ENCODE measurements around the gene ATRN. TPM values are rescaled to one million over a fixed set of nuclear protein-coding genes. Genes with fewer than 3 reads are reported as not detected.

ATRN gene
- total RNA-seq, 1 donor from 2014 or later: 21.4 TPM

DNA sequence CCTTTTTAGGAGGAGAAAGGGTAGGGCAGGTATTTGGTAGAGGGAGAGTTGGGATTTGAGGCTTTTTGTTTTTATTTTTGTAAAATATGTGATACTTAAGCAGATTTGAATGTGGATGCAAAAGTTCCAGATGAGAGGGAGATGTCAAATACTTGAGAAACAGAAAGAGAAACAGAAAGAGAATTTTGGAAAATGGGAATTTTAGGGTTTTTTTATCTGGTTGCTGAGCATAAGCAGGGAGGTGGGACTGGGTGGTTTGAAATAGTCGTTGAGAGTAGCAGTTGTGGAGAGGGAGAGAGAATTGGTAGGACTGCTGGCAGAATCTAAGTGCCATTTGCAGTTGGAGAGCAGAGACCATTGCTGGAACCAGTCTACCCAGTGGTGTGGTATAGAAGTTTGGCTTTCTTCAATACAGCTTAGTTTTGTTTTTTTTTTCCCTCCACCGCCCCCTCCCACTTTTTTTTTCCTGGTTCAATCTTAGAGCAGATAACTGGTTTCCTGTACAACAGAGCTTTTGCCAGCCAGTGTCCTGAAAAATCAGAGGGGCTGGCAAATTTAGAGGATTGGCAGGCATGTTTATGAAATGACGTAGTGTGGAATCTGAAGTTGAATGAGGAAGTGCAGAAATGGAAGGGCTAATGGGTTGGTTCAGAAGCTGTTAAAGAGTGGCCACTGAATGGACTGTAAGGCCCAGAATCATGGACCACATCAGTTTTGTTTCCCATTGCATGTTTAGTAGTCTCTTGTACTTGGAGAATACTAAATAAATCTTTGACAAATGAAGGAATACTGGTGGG lies 68.7 kb downstream of the ATRN start:
- Histone ChIP-seq H3K4me3 (ENCODE audit: low read length in 3 of 3) (no peak overlapping the region), H3K9ac (ENCODE audit: low read depth in 1 of 3, low read length in 3 of 3) (no peak overlapping the region), H3K27me3 (ENCODE audit: control insufficient read depth in 3 of 3, insufficient read depth in 3 of 3, low read length in 3 of 3) (no peaks in the 10 kb centered on the region), H3K36me3 (ENCODE audit: control insufficient read depth in 3 of 3, insufficient read depth in 3 of 3, low read length in 3 of 3) (peaks cover 0 to 11% (median 1%) of the 10 kb centered on the region in 3 donors), H3K9me3 (ENCODE audit: control insufficient read depth in 3 of 3, low read length in 3 of 3) (no peaks in the 10 kb centered on the region), H3K4me1 (ENCODE audit: control insufficient read depth in 3 of 3, insufficient read depth in 3 of 3, low read length in 3 of 3) (no peaks in the 10 kb centered on the region), H3K27ac (ENCODE audit: low read depth, low read length) (no peak overlapping the region)

DNA sequence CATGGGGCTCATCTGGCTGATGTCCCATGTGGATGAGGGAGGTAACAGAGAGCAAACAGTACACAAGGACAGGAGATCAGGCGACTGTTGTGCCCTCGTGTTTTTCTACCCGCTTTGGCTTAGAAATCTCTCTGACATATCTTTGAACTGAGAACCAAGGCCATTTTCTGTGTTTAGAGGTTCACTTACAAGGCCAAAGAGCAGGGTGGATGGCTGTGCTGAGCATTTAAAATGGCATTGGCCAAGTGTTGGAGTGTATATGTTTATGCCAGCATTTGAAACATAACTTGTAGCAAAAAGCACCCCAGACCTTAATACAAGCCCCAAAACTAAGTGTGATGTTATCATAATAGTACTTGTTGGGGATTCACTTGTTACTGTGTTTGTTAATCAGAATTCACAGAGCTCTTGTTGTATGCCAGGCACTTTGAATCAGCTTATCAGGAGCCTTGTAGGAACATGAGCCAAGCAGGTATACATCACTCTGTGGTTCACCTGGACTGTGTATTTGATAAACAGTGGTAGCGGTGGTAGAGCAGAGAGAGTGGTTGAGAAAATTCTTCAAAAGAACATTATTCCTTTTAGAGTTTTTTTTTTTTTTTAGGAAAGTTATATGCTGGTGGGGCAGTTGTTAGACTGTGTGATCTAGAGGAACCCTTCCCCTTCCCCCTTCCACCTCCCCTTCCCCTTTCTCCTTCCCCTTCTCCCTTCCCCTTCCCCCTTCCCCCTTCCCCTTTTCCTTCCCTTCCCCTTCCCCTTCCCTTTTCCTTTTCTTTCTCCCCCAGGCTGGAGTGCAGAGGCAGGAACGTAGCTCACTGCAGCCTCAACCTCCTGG lies 71.3 kb downstream of the ATRN start:
- Histone ChIP-seq H3K36me3 (ENCODE audit: control insufficient read depth in 3 of 3, insufficient read depth in 3 of 3, low read length in 3 of 3) (peaks cover 0 to 11% (median 1%) of the 10 kb centered on the region in 3 donors), H3K9me3 (ENCODE audit: control insufficient read depth in 3 of 3, low read length in 3 of 3) (no peaks in the 10 kb centered on the region), H3K27me3 (ENCODE audit: control insufficient read depth in 3 of 3, insufficient read depth in 3 of 3, low read length in 3 of 3) (no peaks in the 10 kb centered on the region), H3K4me1 (ENCODE audit: control insufficient read depth in 3 of 3, insufficient read depth in 3 of 3, low read length in 3 of 3) (no peaks in the 10 kb centered on the region), H3K9ac (ENCODE audit: low read depth in 1 of 3, low read length in 3 of 3) (no peak overlapping the region), H3K4me3 (ENCODE audit: low read length in 3 of 3) (no peak overlapping the region), H3K27ac (ENCODE audit: low read depth, low read length) (no peak overlapping the region)

DNA sequence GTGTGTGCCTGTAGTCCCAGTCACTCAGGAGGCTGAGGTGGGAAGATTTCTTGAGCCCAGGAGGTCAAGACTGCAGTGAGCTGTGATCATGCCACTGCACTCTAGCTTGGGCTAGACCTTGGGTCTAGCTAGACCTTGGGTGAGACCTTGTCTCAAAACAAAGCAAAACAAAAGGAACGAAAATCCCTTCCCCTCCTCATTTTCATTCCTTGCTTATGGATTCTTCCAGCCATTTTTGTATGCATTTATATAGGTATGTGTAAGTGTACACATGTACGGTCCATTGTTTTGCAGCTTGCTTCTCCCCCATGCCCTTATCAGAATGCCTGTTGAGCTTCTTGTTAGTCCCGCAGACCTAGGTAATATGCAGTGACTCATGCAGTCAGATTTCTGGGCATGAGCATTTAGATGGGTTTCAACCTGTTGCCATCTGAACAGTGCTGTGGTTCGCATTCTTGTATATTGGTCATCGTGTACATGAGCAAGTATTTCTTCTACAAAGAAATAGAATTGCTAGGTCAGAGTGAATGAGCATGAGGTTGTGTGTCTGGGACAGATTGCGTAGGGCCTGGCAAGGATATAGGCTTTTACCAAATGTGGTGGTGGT lies 73.2 kb downstream of the ATRN start:
- Histone ChIP-seq H3K9ac (ENCODE audit: low read depth in 1 of 3, low read length in 3 of 3) (no peak overlapping the region), H3K36me3 (ENCODE audit: control insufficient read depth in 3 of 3, insufficient read depth in 3 of 3, low read length in 3 of 3) (peaks cover 0 to 6% (median 1%) of the 10 kb centered on the region in 3 donors), H3K9me3 (ENCODE audit: control insufficient read depth in 3 of 3, low read length in 3 of 3) (no peaks in the 10 kb centered on the region), H3K4me3 (ENCODE audit: low read length in 3 of 3) (no peak overlapping the region), H3K27me3 (ENCODE audit: control insufficient read depth in 3 of 3, insufficient read depth in 3 of 3, low read length in 3 of 3) (no peaks in the 10 kb centered on the region), H3K4me1 (ENCODE audit: control insufficient read depth in 3 of 3, insufficient read depth in 3 of 3, low read length in 3 of 3) (no peaks in the 10 kb centered on the region), H3K27ac (ENCODE audit: low read depth, low read length) (no peak overlapping the region)

DNA sequence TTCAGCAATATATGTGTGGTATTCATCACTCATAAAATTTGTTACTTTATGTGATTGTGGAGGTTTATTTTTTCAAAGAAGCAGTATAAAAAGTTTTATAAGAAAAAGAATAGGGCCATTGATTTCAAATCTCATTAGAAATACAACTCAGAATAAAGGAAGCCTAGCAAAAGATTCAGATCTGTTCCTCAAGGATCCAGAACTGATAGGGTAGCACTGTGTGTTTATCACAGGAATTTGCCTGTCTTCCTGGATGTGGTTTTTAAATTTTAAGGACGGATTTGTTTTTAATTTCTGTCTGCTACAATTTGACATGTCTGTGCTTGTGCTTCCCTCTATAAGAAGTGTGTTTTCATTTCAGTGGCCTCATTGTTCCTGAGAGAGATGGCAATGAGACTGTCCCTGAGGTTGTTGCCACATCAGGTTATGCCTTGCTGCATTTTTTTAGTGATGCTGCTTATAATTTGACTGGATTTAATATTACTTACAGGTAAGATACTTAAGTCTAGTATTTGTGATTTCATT lies 74.6 kb downstream of the ATRN start:
- no peak overlapping the region for H3K27ac ChIP-seq (ENCODE audit: low read depth, low read length)
- no peaks in the 10 kb centered on the region for H3K9me3 ChIP-seq (ENCODE audit: control insufficient read depth in 3 of 3, low read length in 3 of 3)
- no peak overlapping the region for H3K4me3 ChIP-seq (ENCODE audit: low read length in 3 of 3)
- H3K36me3 ChIP-seq (ENCODE audit: control insufficient read depth in 3 of 3, insufficient read depth in 3 of 3, low read length in 3 of 3): peaks cover 0 to 10% (median 3%) of the 10 kb centered on the region in 3 donors
- no peaks in the 10 kb centered on the region for H3K4me1 ChIP-seq (ENCODE audit: control insufficient read depth in 3 of 3, insufficient read depth in 3 of 3, low read length in 3 of 3)
- no peak overlapping the region for H3K9ac ChIP-seq (ENCODE audit: low read depth in 1 of 3, low read length in 3 of 3)
- H3K27me3 ChIP-seq (ENCODE audit: control insufficient read depth in 3 of 3, insufficient read depth in 3 of 3, low read length in 3 of 3): no peaks in the 10 kb centered on the region

DNA sequence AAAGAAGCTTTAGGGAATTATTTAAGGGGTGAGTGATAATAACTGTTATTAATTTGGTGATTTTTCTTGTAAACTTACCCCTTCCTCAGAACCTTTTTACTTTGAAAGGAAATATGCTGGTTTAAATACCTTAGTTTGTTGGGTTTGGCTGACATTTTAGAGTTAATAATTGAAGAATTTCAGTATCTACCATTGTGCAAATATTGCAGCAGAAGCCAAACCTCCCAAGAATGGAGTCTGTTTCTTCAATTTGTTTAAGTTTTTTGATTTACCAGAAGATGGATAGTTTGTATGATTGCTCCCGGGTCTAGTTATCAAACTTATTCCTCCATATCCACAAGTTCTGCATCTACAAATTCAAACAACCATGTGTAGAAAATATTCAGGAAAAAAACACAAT lies 77.1 kb downstream of the ATRN start:
- H3K27me3 ChIP-seq (ENCODE audit: control insufficient read depth in 3 of 3, insufficient read depth in 3 of 3, low read length in 3 of 3): no peaks in the 10 kb centered on the region
- H3K9ac ChIP-seq (ENCODE audit: low read depth in 1 of 3, low read length in 3 of 3): no peak overlapping the region
- H3K4me3 ChIP-seq (ENCODE audit: low read length in 3 of 3): no peak overlapping the region
- no peaks in the 10 kb centered on the region for H3K4me1 ChIP-seq (ENCODE audit: control insufficient read depth in 3 of 3, insufficient read depth in 3 of 3, low read length in 3 of 3)
- H3K27ac ChIP-seq (ENCODE audit: low read depth, low read length): no peak overlapping the region
- H3K36me3 ChIP-seq (ENCODE audit: control insufficient read depth in 3 of 3, insufficient read depth in 3 of 3, low read length in 3 of 3): peaks cover 4 to 12% (median 12%) of the 10 kb centered on the region in 3 donors
- no peaks in the 10 kb centered on the region for H3K9me3 ChIP-seq (ENCODE audit: control insufficient read depth in 3 of 3, low read length in 3 of 3)

DNA sequence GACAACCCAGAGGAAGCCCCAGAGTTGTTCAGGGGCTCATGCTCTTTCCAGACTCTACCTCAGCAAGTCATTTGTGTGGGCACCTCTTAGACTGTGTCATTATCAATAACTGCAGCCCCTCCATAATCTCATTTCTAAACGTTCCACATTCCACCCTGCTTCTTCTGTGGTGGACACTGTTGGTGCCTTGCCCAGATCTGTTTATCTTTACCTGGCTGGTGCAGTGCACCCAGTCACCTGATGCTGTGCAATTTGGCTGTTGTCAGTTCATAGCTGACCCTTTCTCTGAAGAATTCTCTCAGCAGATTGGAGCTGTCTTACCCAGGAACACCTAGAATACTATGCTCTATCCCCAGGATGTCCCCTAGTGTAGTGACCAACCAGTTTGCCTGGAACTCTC lies 80.0 kb downstream of the ATRN start:
- H3K27ac ChIP-seq (ENCODE audit: low read depth, low read length): no peak overlapping the region
- no peak overlapping the region for H3K9ac ChIP-seq (ENCODE audit: low read depth in 1 of 3, low read length in 3 of 3)
- no peaks in the 10 kb centered on the region for H3K9me3 ChIP-seq (ENCODE audit: control insufficient read depth in 3 of 3, low read length in 3 of 3)
- peaks cover 4 to 12% (median 12%) of the 10 kb centered on the region in 3 donors for H3K36me3 ChIP-seq (ENCODE audit: control insufficient read depth in 3 of 3, insufficient read depth in 3 of 3, low read length in 3 of 3)
- H3K4me1 ChIP-seq (ENCODE audit: control insufficient read depth in 3 of 3, insufficient read depth in 3 of 3, low read length in 3 of 3): no peaks in the 10 kb centered on the region
- H3K27me3 ChIP-seq (ENCODE audit: control insufficient read depth in 3 of 3, insufficient read depth in 3 of 3, low read length in 3 of 3): no peaks in the 10 kb centered on the region
- H3K4me3 ChIP-seq (ENCODE audit: low read length in 3 of 3): no peak overlapping the region

DNA sequence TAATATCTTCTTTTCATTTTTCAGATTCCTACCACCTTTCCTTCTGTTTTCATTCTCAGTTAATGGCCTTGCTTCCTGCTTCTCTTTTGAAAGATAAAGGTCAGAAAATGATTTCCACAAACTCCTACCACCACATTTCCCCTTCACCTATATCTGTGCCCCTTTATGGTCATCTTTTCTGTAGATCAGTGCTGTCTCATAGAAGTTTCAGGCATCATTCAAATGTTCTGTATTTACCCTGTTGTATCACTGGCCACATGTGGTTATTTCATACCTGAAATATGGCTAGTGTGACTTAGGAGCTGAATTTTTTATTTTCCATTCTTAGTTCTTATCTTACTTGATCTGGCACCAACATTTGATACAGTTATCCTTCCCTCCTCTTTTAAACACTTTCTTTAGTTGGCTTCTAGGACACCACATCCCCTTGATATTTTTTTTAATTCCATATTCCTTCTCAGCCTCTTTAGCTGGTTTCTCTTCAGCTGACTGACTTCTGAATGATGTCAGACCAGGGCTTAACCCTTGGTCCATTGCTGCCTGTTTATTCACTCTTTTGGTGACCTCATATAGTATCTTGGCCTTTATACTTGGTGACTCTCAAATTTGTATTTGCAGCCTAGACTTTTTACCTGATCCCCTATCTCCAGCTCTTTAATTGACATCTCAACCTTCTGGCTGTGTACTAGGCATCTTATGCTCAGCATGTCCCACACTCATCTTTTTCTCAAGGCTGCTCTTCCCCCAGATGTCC lies 81.0 kb downstream of the ATRN start:
- no peaks in the 10 kb centered on the region for H3K27me3 ChIP-seq (ENCODE audit: control insufficient read depth in 3 of 3, insufficient read depth in 3 of 3, low read length in 3 of 3)
- peaks cover 4 to 12% (median 12%) of the 10 kb centered on the region in 3 donors for H3K36me3 ChIP-seq (ENCODE audit: control insufficient read depth in 3 of 3, insufficient read depth in 3 of 3, low read length in 3 of 3)
- no peaks in the 10 kb centered on the region for H3K9me3 ChIP-seq (ENCODE audit: control insufficient read depth in 3 of 3, low read length in 3 of 3)
- H3K27ac ChIP-seq (ENCODE audit: low read depth, low read length): no peak overlapping the region
- no peak overlapping the region for H3K9ac ChIP-seq (ENCODE audit: low read depth in 1 of 3, low read length in 3 of 3)
- no peak overlapping the region for H3K4me3 ChIP-seq (ENCODE audit: low read length in 3 of 3)
- H3K4me1 ChIP-seq (ENCODE audit: control insufficient read depth in 3 of 3, insufficient read depth in 3 of 3, low read length in 3 of 3): no peaks in the 10 kb centered on the region

DNA sequence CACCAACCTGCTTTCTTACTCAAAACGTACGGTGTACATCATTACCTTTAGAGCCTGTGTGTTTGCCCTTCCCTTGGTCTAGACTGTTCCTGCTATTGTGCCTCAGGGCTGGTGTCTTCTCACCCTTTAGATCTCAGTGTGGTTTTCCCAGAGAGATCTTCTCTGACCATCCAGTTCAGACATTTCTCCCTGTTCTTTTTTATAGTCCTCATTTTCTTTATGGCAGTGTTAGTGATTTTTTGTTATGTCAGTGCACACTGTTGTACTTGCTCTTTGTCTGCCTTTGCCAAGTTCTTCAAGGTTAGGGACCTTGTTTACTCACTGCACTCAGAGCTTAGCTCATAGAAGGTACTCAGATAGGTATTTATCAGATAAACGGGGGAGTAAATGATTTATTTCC lies 82.8 kb downstream of the ATRN start:
- Histone ChIP-seq H3K36me3 (ENCODE audit: control insufficient read depth in 3 of 3, insufficient read depth in 3 of 3, low read length in 3 of 3) (peaks cover 4 to 12% (median 12%) of the 10 kb centered on the region in 3 donors), H3K9me3 (ENCODE audit: control insufficient read depth in 3 of 3, low read length in 3 of 3) (no peaks in the 10 kb centered on the region), H3K27me3 (ENCODE audit: control insufficient read depth in 3 of 3, insufficient read depth in 3 of 3, low read length in 3 of 3) (no peaks in the 10 kb centered on the region), H3K9ac (ENCODE audit: low read depth in 1 of 3, low read length in 3 of 3) (no peak overlapping the region), H3K4me1 (ENCODE audit: control insufficient read depth in 3 of 3, insufficient read depth in 3 of 3, low read length in 3 of 3) (no peaks in the 10 kb centered on the region), H3K27ac (ENCODE audit: low read depth, low read length) (no peak overlapping the region), H3K4me3 (ENCODE audit: low read length in 3 of 3) (no peak overlapping the region)

DNA sequence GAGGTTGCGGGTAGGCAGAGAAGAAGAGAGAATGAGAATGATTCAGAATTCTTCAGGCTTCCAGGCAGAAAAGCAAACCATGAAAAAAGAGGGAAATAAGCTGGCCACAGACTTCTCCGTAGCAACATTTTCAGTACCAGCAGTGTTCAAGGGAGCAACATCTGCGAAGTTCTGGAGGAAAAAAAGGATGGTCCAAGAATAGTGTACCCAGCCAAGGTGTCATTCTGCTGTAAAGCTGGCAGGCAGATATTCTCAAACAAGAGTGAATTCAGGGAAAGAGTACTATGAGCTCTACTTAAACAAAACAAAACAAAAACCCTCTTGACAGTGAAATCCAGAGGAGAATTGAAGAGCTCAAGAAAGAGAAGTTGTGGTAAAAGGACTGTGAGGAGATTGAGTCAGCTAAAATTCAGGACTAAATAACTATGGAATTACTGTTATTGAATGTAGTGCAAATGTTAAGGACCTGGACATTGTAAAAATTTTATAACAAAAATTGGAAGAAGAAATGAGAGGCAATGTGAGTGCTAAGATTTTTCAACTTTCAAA lies 86.5 kb downstream of the ATRN start:
- no peaks in the 10 kb centered on the region for H3K27me3 ChIP-seq (ENCODE audit: control insufficient read depth in 3 of 3, insufficient read depth in 3 of 3, low read length in 3 of 3)

More for the DNA sequence above, 86.5 kb downstream of the ATRN start:
- Histone ChIP-seq H3K4me1 (ENCODE audit: control insufficient read depth in 3 of 3, insufficient read depth in 3 of 3, low read length in 3 of 3) (no peaks in the 10 kb centered on the region), H3K27ac (ENCODE audit: low read depth, low read length) (no peak overlapping the region), H3K4me3 (ENCODE audit: low read length in 3 of 3) (no peak overlapping the region), H3K9me3 (ENCODE audit: control insufficient read depth in 3 of 3, low read length in 3 of 3) (no peaks in the 10 kb centered on the region), H3K36me3 (ENCODE audit: control insufficient read depth in 3 of 3, insufficient read depth in 3 of 3, low read length in 3 of 3) (peaks cover 0 to 10% (median 2%) of the 10 kb centered on the region in 3 donors), H3K9ac (ENCODE audit: low read depth in 1 of 3, low read length in 3 of 3) (peak overlapping the region in 1 of 3 donors; percentile 8)

Measured in skeletal muscle tissue (tissue), 4 donors.